ENCODE results near the gene STX16. TPM values are rescaled to one million over a fixed set of nuclear protein-coding genes. Genes with fewer than 3 reads are reported as not detected.

STX16 gene
- total and polyA plus RNA-seq, 2 donors (not counting 1 experiment from before 2014, with no cell fraction given): 110 to 117 TPM

DNA sequence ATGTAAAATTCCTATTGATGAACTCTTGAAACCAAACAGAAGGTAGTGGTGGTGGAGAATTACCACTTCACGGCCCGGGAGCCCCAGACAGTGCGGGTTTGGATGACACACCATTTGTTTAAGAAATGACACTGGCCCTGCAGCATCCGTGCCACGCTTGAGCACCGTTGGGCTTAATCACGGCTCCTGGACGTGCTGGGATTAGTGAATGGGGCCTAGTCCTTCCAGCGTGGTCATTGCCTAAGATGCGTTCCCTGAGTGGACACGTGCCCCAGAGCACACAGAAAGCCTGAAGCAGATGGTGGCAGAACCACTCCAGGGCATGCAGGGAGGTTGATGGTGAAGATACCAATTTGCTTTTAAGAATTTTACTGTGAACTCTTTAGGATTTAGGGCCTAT lies 14.5 kb downstream of the STX16 start:
- H3K4me3 Mint-ChIP-seq: no peak overlapping the region
- no peak overlapping the region for H2AFZ ChIP-seq (ENCODE audit: insufficient read depth, low read depth, low read length, poor library complexity, severe bottlenecking)
- DNase-seq (no peak), ATAC-seq (ENCODE audit: low read depth) (no peak)
- H3K79me2 ChIP-seq (ENCODE audit: control insufficient read depth, insufficient read depth, low read length): peaks cover 39% of the 10 kb centered on the region
- WGBS (ENCODE audit: insufficient coverage): 93% methylated on average over 11 of the region's 11 CpGs
- peaks cover 8 to 13% of the 10 kb centered on the region in 2 donors for H3K4me1 ChIP-seq (ENCODE audit: control insufficient read depth in 2 of 2, insufficient read depth in 2 of 2, low read length in 2 of 2)
- H3K9me3 Mint-ChIP-seq (ENCODE audit: insufficient read depth): no peaks in the 10 kb centered on the region
- peaks cover 86% of the 10 kb centered on the region for H4K20me1 ChIP-seq (ENCODE audit: control insufficient read depth, insufficient read depth, low read length, poor library complexity, severe bottlenecking)
- H3K9ac ChIP-seq (ENCODE audit: low read length): no peak overlapping the region
- no peak overlapping the region for H3K27ac ChIP-seq (ENCODE audit: low read length in 2 of 2)
- intact Hi-C loops (cut with micrococcal nuclease): no loop called here
- TF ChIP-seq EZH2 (IDR thresholded peaks at IDR 0.05; ENCODE audit: borderline replicate concordance, insufficient read depth, low read depth, low read length, poor library complexity, severe bottlenecking) (no peak), CTCF (IDR thresholded peaks at IDR 0.05) (no peak)
- ChIA-PET CTCF (no interaction called here), POLR2A (no interaction called here)
- H3K4me2 ChIP-seq (replicated peaks; ENCODE audit: low read depth, low read length, poor library complexity, severe bottlenecking): no peak overlapping the region
- no peaks in the 10 kb centered on the region for H3K9me3 ChIP-seq (ENCODE audit: control extremely low read depth in 1 of 3, control insufficient read depth in 2 of 3, insufficient read depth in 1 of 3, low read length in 2 of 3)
- peaks cover 18% of the 10 kb centered on the region for H3K4me1 Mint-ChIP-seq
- peaks cover 0 to 40% of the 10 kb centered on the region in 2 experiments for H3K36me3 ChIP-seq (replicated peaks in 1 of 2; ENCODE audit: control extremely low read depth in 1 of 2, control insufficient read depth in 1 of 2, extremely low read depth in 1 of 2, insufficient read depth in 2 of 2, low read length in 1 of 2)
- no peaks in the 10 kb centered on the region for H3K27me3 ChIP-seq (replicated peaks in 1 of 4; ENCODE audit: control extremely low read depth in 1 of 4, control insufficient read depth in 3 of 4, insufficient read depth in 4 of 4, low read length in 3 of 4)
- H3K27me3 Mint-ChIP-seq: no peaks in the 10 kb centered on the region
- H3K27ac Mint-ChIP-seq: no peak overlapping the region
- H3K4me3 ChIP-seq (ENCODE audit: control extremely low read depth in 1 of 5, extremely low read depth in 1 of 5, insufficient read depth in 1 of 5, low read depth in 2 of 5, low read length in 4 of 5): no peak overlapping the region

DNA sequence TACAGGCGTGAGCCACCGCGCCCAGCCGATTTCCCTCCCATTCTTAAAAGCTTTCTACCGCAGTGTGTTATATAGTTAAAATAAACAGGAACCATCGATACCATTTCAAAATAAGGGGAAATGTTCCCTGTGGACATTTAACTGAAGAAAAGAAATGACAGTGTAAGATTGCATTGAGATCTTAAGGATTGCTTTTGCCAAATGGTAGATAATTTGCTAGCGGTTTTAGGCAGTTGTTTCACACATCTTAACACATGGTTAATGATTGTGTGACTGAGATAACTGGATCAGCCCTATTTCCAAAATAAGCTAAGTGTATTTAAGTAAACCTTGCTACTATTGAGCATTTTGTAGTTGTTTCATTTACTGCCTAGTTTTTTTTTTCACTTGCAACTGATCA lies 15.6 kb downstream of the STX16 start:
- H3K36me3 ChIP-seq (replicated peaks in 1 of 2; ENCODE audit: control extremely low read depth in 1 of 2, control insufficient read depth in 1 of 2, extremely low read depth in 1 of 2, insufficient read depth in 2 of 2, low read length in 1 of 2): peaks cover 2 to 38% of the 10 kb centered on the region in 2 experiments
- no peak overlapping the region for H3K27ac Mint-ChIP-seq

More for the DNA sequence above, 15.6 kb downstream of the STX16 start:
- H3K27ac ChIP-seq (ENCODE audit: low read length in 2 of 2): no peak overlapping the region
- H3K9me3 ChIP-seq (ENCODE audit: control extremely low read depth in 1 of 3, control insufficient read depth in 2 of 3, insufficient read depth in 1 of 3, low read length in 2 of 3): no peaks in the 10 kb centered on the region
- no peak for ATAC-seq (ENCODE audit: low read depth)
- WGBS (ENCODE audit: insufficient coverage): no CpG with 5 or more reads among the region's 7 CpGs
- H3K4me3 Mint-ChIP-seq: no peak overlapping the region
- peaks cover 8 to 13% of the 10 kb centered on the region in 2 donors for H3K4me1 ChIP-seq (ENCODE audit: control insufficient read depth in 2 of 2, insufficient read depth in 2 of 2, low read length in 2 of 2)
- no peaks in the 10 kb centered on the region for H3K9me3 Mint-ChIP-seq (ENCODE audit: insufficient read depth)
- H3K4me2 ChIP-seq (replicated peaks; ENCODE audit: low read depth, low read length, poor library complexity, severe bottlenecking): no peak overlapping the region
- H2AFZ ChIP-seq (ENCODE audit: insufficient read depth, low read depth, low read length, poor library complexity, severe bottlenecking): no peak overlapping the region
- ChIA-PET POLR2A (interaction anchor here (0.7 kb wide), 1 partner anchor 262 kb away, joined by 7 read pairs; no protein-coding TSS in a partner anchor), CTCF (no interaction called here)
- H3K9ac ChIP-seq (ENCODE audit: low read length): no peak overlapping the region
- no peak for TF ChIP-seq CTCF (IDR thresholded peaks at IDR 0.05)
- no peak for TF ChIP-seq EZH2 (IDR thresholded peaks at IDR 0.05; ENCODE audit: borderline replicate concordance, insufficient read depth, low read depth, low read length, poor library complexity, severe bottlenecking)
- H4K20me1 ChIP-seq (ENCODE audit: control insufficient read depth, insufficient read depth, low read length, poor library complexity, severe bottlenecking): peaks cover 82% of the 10 kb centered on the region
- no peak for DNase-seq
- peaks cover 30% of the 10 kb centered on the region for H3K79me2 ChIP-seq (ENCODE audit: control insufficient read depth, insufficient read depth, low read length)
- intact Hi-C loops (cut with micrococcal nuclease): no loop called here
- H3K27me3 ChIP-seq (replicated peaks in 1 of 4; ENCODE audit: control extremely low read depth in 1 of 4, control insufficient read depth in 3 of 4, insufficient read depth in 4 of 4, low read length in 3 of 4): no peaks in the 10 kb centered on the region
- H3K27me3 Mint-ChIP-seq: no peaks in the 10 kb centered on the region
- no peak overlapping the region for H3K4me3 ChIP-seq (ENCODE audit: control extremely low read depth in 1 of 5, extremely low read depth in 1 of 5, insufficient read depth in 1 of 5, low read depth in 2 of 5, low read length in 4 of 5)
- H3K4me1 Mint-ChIP-seq: peaks cover 13% of the 10 kb centered on the region

Measured in B cell (primary cell).